Cardiac muscle cell (in vitro differentiated cells and primary cell): ENCODE measurements around the gene SFT2D1. TPM values are rescaled to one million over a fixed set of nuclear protein-coding genes. Genes with fewer than 3 reads are reported as not detected.

Experiments used
- DNase-seq, 2 donors: peaks; one replicate each; pipeline versions ENCODE4 v3.0.0 to v3.0.0-alpha.2; 2010 to 2017; ENCODE audit warnings: low read depth in 1 of 2, low spot score in 1 of 2
- H3K27ac ChIP-seq: fragments of 200-600 bp; sonication (generic); 2 replicates; pipeline ENCODE4 v1.5.1; 2016
- H3K27me3 ChIP-seq: fragments of 200-600 bp; sonication (generic); 2 replicates; pipeline ENCODE4 v1.6.0; 2016; ENCODE audit warnings: control low read depth
- H3K36me3 ChIP-seq: fragments of 200-600 bp; sonication (generic); 2 replicates; pipeline ENCODE4 v1.5.1; 2016; ENCODE audit warnings: control low read depth
- H3K4me1 ChIP-seq: fragments of 200-600 bp; sonication (generic); 2 replicates; pipeline ENCODE4 v1.8.1; 2017; ENCODE audit warnings: low read depth, mild to moderate bottlenecking, mixed run types
- H3K4me3 ChIP-seq: fragments of 200-600 bp; sonication (generic); 2 replicates; pipeline ENCODE4 v1.5.1; 2016; ENCODE audit warnings: mild to moderate bottlenecking
- H3K9me3 ChIP-seq: fragments of 200-600 bp; sonication (generic); 2 replicates; pipeline ENCODE4 v1.5.1; 2017; ENCODE audit warnings: low read depth, mild to moderate bottlenecking, control low read depth
- polyA plus RNA-seq: library from polyadenylated mRNA; unstranded; fragments of >200 nt; fragmentation: Nextera tagmentation; extraction: Ambion mirVana; gene quantifications from 2 replicates; pipeline ENCODE4 v1.2.1, GENCODE V29; 2016
- total RNA-seq: library from RNA; depleted of rRNA; stranded (reverse); fragments of >200 nt; gene quantifications from 2 replicates; pipeline ENCODE4 v1.2.3, GENCODE V29; 2016
- TF ChIP-seq, protein P1 (sequence below): IDR thresholded peaks from 2 replicates; pipeline ENCODE4 v1.5.1; 2012; ENCODE audit warnings: low read depth, mild to moderate bottlenecking, low read length

The SFT2D1 gene
- total and polyA plus RNA-seq, 2 experiments from 2014 or later: 36.4 to 63.3 TPM

DNA sequence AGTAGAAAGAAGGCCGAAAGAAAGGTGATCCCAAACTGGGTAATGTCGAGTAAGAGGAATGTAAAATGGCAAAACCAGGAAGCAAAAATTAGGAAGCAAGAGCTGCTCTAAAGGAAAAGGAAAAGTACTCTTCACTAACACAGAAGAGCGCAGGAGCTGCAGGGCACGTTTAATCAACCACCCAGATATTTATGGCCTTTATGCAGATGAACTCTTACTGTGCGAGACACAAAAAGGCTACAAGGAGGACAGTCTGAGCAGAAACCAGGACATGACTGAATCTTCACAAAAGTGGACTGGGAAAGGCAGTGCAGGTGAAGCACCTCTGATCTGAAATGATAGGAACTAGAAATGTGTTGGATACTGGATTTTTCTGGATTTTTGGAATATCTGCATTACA lies 18.9 kb downstream of the SFT2D1 start:
- Histone ChIP-seq H3K27me3 (no peaks in the 10 kb centered on the region), H3K36me3 (peaks cover 15% of the 10 kb centered on the region), H3K4me1 (peaks cover 2% of the 10 kb centered on the region), H3K9me3 (no peaks in the 10 kb centered on the region), H3K27ac (no peak overlapping the region), H3K4me3 (no peak overlapping the region)
- TF ChIP-seq, protein P1, sequence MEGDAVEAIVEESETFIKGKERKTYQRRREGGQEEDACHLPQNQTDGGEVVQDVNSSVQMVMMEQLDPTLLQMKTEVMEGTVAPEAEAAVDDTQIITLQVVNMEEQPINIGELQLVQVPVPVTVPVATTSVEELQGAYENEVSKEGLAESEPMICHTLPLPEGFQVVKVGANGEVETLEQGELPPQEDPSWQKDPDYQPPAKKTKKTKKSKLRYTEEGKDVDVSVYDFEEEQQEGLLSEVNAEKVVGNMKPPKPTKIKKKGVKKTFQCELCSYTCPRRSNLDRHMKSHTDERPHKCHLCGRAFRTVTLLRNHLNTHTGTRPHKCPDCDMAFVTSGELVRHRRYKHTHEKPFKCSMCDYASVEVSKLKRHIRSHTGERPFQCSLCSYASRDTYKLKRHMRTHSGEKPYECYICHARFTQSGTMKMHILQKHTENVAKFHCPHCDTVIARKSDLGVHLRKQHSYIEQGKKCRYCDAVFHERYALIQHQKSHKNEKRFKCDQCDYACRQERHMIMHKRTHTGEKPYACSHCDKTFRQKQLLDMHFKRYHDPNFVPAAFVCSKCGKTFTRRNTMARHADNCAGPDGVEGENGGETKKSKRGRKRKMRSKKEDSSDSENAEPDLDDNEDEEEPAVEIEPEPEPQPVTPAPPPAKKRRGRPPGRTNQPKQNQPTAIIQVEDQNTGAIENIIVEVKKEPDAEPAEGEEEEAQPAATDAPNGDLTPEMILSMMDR: no peak
- DNase-seq: no peak

DNA sequence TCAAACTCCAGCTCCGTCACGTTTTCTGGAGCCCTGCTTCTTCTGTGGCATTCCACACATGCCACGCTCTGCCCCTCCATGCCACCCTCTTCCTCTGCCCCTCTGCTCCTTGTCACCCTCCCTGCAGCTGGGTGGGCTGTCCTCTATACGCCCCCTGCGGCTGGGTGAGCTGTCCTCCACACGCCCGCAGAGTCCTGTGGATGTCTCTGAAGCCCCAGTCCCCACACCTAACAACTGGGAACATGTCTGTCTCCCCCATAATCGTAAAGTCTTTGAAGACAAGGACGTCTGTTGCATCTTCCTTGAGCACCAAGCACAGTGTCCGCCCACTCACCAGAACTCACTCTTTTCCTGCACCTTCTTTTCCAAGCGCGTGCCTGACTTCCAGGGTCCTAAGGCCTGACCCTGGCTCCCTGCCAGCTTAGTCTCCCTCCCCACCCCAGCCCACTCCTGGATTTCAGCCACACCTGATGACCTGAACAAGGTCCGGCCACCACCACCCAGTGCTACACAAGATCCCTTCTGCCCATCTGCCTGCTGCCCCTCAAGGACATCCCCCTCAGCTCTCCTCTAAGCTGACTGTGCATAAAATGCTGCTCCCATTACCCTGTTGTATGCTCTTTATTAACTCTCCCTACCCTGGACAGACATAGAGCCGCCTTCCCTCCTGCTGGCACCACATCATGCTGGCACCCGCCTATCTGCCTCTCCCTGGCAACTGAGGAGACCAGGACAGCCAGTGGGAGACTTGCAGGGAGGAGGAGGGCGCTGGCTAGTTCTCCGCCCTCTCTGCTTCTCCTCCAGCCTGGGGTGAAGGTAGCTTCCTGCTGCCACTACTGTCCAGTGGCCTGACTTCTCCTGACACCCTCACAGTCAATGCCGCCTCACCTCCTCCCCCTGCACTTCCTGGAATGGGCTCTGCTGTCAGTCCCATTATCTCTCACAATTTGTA lies 23.4 kb downstream of the SFT2D1 start:
- no peak overlapping the region for H3K4me3 ChIP-seq
- TF ChIP-seq, protein P1: no peak
- H3K27me3 ChIP-seq: no peaks in the 10 kb centered on the region
- H3K4me1 ChIP-seq: no peaks in the 10 kb centered on the region
- peak overlapping the region; percentile 43 for H3K27ac ChIP-seq
- H3K36me3 ChIP-seq: peaks cover 8% of the 10 kb centered on the region
- no peaks in the 10 kb centered on the region for H3K9me3 ChIP-seq
- no peak for DNase-seq

DNA sequence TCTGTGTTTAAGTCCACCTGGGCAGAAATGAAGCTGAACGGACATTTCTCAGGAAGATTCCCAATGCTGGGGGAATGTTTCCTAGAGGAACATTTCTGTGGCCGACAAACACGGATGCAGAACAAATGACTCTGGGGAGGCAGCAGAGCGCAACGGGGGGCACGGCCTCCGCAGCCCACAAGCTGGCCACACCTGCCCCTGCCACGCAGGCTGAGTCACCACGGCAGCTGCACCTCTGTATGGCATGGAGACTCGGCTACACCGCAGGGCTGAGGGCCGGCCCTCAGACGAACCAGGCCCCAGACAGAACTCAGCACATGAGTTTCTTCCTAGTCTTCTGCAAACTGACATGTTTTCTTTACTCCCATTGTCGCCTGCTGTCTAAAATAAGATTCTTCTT lies 24.1 kb downstream of the SFT2D1 start:
- H3K4me3 ChIP-seq: no peak overlapping the region
- no peaks in the 10 kb centered on the region for H3K9me3 ChIP-seq
- no peaks in the 10 kb centered on the region for H3K4me1 ChIP-seq
- H3K27me3 ChIP-seq: no peaks in the 10 kb centered on the region
- TF ChIP-seq, protein P1: no peak
- DNase-seq: no peak
- H3K27ac ChIP-seq: peak overlapping the region; percentile 43
- H3K36me3 ChIP-seq: peaks cover 4% of the 10 kb centered on the region

DNA sequence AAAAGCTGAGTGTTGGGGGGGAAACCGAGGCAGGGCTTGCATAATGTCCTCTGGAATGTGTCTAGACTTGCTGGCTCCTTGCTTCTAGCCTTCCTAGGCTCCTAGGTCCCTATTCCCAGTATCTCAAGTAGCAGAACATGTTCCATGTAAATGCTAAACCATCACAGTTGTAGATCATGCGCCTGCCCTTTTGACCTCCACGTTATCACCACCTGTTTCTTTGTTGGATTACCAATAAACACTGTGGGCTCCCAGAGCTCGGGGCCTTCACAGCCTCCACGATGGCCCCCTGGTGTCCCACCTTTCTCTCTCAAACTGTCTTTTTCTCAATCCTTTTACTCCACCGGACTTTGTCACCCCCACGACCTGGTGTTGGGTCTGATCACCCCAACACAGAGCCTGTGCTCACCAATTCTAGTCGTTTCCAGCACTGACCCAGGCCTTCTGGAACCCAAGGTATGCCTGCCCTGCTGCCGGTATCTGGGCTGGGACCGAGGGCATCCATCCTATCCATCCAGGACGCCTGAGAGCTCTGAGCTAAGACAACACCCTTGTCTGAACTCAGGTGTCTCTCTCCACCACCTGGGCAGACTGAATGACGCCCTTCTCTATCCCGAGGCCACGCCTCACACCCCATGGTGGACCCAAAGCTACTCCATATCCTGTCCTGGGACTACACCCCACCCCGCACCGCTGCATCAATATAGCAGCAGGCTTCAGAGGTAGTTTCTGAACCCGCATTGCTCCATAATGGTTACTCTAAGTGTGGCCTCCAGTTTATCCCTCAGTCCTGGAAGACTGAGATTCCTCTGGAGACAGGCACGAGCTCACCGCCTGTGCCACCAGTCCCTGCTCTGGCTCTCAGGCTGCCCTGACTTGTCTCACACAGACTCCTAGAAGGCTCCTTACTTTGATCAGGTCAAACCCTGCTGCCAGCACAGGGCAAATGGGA lies 24.8 kb downstream of the SFT2D1 start:
- TF ChIP-seq, protein P1: no peak
- no peaks in the 10 kb centered on the region for H3K4me1 ChIP-seq
- DNase-seq: no peak
- no peaks in the 10 kb centered on the region for H3K36me3 ChIP-seq
- no peaks in the 10 kb centered on the region for H3K27me3 ChIP-seq
- peak overlapping the region; percentile 43 for H3K27ac ChIP-seq
- no peak overlapping the region for H3K4me3 ChIP-seq
- H3K9me3 ChIP-seq: no peaks in the 10 kb centered on the region

DNA sequence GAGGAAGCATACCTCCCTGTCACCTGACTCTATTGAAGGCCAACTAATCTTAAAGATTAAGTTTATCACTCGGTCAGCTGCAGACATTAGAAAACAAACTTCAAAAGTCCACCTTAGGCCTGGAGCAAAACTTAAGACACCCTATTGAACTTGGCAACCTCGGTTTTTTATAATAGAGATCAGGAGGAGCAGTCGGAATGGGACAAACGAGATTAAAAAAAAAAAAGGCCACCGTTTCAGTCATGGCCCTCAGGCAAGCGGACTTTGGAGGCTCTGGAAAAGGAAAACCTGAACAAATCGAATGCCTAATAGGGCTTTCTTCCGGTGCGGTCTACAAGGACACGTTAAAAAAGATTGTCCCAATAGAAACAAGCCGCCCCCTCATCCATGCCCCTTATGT lies 26.9 kb downstream of the SFT2D1 start:
- Histone ChIP-seq H3K27ac (no peak overlapping the region), H3K4me3 (no peak overlapping the region), H3K4me1 (no peaks in the 10 kb centered on the region), H3K9me3 (no peaks in the 10 kb centered on the region), H3K36me3 (no peaks in the 10 kb centered on the region), H3K27me3 (peaks cover 5% of the 10 kb centered on the region)
- TF ChIP-seq, protein P1: no peak
- no peak for DNase-seq
